Head of caudate nucleus (tissue), 42 donors: ENCODE data around the gene COX6B2.

ENCODE experiments used
- DNase-seq, 42 donors: peaks; one replicate each; pipeline versions ENCODE4 v3.0.0 to v3.0.0-alpha.2; 2020 to 2021; ENCODE audit warnings: mixed read lengths in 7 of 42
- intact Hi-C: fragments of 100-400 bp; cut with DNase I; formaldehyde crosslinking; loops from one replicate; pipeline ENCODE4 v1.15.0; 2022

Gene COX6B2

DNA sequence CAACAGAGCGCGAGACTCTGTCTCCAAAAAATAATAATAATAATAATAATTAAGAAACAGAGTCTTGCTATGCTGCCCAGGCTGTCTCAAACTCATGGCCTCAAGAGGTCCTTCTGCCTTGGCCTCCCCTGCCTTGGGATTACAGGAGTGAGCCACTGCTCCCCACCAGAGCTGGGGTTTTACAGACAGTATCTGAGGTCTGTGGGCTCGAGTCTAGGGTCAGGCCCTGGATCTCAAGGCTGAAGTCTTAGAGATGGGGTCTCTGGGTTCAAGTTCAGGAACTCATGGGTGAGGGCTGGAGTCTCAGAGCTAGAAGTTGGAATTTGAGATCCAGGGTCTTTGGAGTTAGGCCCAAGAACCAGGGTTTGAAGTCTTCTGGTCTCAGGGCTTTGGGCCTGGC lies 12.3 kb upstream of the COX6B2 start:
- intact Hi-C loops, result no loop called here
- DNase-seq, result no peak

- no peak for DNase-seq
- intact Hi-C loops, result no loop called here
These were observed 11.4 kb upstream of the COX6B2 start for GRCh38 chr19:55365964-55366363.

DNA sequence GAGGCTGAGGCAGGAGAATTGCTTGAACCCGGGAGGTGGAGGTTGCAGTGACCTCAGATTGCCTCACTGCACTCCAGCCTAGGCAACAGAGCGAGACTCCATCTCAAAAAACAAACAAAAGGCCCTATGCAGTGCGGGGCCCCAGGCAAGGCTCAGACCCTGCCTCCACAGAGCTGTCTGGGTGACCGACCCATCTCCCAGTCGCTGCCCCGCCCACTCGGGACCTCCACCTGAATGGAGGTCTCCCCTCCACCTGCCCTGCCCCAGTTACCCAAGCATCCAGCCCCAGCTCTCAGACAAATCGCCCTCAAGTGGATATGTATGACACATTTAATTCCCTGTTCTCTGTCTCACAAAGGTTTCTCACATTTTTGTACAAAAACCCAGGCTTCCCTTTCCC lies 10.7 kb upstream of the COX6B2 start:
- intact Hi-C loops, result no loop called here
- DNase-seq, result no peak

- DNase-seq, result no peak
- intact Hi-C loops, result no loop called here
These were observed 8.6 kb upstream of the COX6B2 start, which contains the start of gene GARIN5B for GRCh38 chr19:55362990-55363716. TSS of gene GARIN5B (minus strand) at chr19:55363260. CDS start at chr19:55363066, 194 bp downstream.

- intact Hi-C loops, result no loop called here
- no peak for DNase-seq
These were observed 7.9 kb upstream of the COX6B2 start for GRCh38 chr19:55362174-55362989.

- intact Hi-C loops, result no loop called here
- DNase-seq, result no peak
These were observed 6.4 kb upstream of the COX6B2 start for GRCh38 chr19:55360902-55361301.

- intact Hi-C loops, result no loop called here
- no peak for DNase-seq
These were observed 4.7 kb upstream of the COX6B2 start for GRCh38 chr19:55358943-55359908.

DNA sequence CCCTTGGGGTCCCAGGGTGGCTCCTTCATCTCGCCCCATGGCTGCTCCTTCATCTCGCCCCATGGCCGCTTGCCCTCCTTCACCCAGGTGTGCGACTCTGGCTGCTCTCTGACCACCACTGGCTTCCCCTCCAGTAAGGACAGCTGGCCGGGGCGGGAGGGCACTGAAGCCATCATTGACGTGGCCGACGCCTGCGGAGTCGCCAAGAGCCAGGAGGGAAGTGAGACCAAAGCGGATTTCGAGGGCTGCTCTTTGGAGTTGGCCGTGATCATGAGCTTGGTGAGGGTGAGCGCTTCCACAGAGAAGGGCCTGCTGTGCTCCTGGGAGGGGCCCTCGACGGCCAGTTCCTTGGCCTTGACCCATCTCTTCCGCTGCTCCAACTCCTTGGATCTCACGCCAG lies 4.0 kb upstream of the COX6B2 start:
- no peak for DNase-seq
- intact Hi-C loops, result no loop called here

DNA sequence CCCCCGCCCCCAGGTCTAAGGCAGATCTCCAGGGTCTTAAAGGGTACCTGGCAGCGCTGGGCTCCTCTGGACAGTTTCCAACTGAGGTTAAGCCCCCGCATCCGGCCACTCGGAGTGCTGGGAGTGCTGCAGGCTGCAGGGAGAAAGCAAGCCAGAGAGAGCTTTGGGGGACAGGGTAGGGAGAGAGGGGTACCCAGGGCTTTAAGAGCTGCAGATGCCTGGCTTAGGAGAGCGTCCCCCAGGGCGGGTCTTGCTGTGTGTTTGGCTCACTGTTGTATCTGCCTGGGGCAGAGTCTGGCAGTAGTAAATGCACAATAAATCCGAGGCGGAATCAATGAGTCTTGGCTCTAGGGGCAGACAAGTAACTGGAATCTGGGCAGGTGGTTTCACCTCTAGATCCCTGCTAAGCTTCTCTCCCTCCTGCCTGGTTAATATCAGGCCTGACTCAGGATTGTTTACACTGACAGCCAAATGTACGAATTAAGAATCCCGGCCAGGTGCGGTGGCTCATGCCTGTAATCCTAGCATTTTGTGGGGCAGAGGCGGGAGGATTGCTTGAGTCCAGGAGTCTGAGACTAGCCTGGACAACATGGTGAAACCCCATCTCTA lies 798 bp upstream of the COX6B2 start:
- intact Hi-C loops, result no loop called here
- no peak for DNase-seq

- peak in 28 of 42 donors; percentile 11 to 66 (median 41) for DNase-seq
- intact Hi-C loops, result no loop called here
These were observed 469 bp downstream of the COX6B2 start for GRCh38 chr19:55353803-55354697.

DNA sequence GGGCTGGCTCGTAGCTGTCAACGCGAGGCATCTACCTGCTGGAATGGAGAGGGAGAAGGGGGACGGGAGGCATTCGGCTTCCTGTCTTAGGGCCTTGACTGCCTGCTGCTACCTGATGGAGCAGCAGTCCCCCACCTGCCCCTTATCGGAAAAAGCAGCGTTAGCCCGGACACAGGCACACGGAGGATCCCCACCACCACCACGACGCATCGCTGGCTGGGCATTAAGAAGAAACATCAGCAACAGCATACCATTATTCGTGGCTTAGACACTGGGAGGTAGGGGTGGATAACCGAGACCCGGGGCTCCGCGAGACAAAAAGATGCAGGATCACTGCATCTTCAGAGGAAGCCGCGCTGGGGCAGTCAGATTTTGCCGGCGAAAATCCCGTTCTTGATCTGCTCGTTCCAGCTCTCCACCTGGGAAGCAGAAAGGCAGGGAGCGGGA lies 1.1 kb downstream of the COX6B2 start:
- intact Hi-C loops, result no loop called here
- DNase-seq, result peak in 1 of 42 donors; percentile 8

- intact Hi-C loops, result no loop called here
- no peak for DNase-seq
These were observed 1.9 kb downstream of the COX6B2 start for GRCh38 chr19:55352549-55353145.

- DNase-seq, result no peak
- intact Hi-C loops, result no loop called here
These were observed 2.5 kb downstream of the COX6B2 start for GRCh38 chr19:55352040-55352439.

GRCh38 chr19:55350620-55351315 lies 3.8 kb downstream of the COX6B2 start:
- intact Hi-C loops, result no loop called here
- no peak for DNase-seq

DNA sequence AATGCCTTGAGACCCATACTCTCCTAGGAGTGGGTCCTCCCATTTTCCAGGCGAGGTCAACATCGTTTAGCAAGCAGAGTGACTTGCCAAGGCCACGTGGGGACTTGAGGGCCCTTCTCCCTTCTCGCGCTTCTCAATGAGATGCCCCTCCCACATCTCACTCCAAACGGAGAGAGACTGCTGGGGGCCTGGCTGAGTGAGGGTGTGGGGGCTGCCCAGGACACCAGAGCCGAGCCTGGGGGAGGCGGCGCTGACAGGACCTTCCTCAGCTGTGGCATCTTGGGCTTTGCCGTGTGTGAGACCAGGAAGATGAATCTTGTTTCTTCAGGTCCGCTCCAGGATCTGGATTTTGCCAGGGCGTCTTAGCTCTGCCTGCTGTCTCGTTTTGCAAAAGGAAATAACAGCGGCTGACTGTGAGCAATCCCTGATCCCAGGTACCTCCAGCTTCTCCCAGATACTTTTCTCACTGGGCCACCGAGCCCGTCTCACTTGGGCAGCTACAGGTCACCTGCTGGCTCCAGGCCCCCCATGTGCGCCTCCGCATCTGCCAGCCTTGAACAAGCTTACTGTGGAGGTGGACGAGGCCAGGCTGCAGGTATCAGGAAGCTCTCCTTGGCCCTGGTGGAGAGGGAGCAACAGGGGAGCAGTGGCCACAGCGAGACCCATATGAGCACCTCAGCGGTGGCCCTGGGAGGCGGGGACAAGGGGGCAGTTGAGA lies 6.0 kb downstream of the COX6B2 start:
- DNase-seq, result no peak
- intact Hi-C loops, result no loop called here

DNA sequence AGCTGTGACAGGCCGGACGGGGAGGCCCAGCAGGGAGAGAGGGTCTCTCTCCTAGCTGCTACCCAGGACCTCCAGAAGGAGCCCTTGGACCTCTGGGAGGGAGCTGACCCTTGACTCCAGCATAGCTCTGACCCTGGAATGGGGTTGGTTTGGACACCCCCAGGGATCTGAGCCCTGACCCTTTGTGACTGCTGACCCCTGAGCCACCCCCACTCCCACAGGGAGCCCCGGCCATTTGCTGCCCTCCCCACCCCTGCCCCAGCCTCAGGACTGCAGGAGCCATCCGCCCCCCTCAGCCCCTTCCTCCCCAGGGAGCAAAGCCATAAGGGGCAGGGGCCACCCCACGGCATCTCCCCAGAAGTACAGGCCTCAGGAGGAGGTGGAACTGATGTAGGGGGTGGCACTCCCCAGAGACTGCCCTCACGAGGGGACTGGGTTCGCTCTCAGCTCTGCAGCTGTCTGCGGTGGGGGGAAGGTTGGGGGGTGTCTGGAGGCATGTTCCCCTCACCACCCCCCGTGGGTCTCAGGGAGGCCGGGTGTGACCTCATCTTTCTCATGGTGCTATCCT lies 7.0 kb downstream of the COX6B2 start:
- intact Hi-C loops, result no loop called here

More for the DNA sequence above, 7.0 kb downstream of the COX6B2 start:
- DNase-seq, result no peak
